K562 (cell line): Measurements from ENCODE around the gene HMGXB3.

Experiments
- HDAC6 ChIP-seq: IDR thresholded peaks from 2 replicates; pipeline ENCODE4 v1.6.1; 2012; ENCODE audit warnings: low read depth, mild to moderate bottlenecking, control low read depth, inconsistent platforms, low read length, moderate library complexity
- ZBTB8A ChIP-seq: fragments of 450-650 bp; IDR thresholded peaks from 2 replicates; pipeline ENCODE4 v1.6.1; 2018; ENCODE audit warnings: mild to moderate bottlenecking, moderate library complexity; ENCODE audit not compliant: partially characterized antibody
- ZNF398 ChIP-seq: fragments of 250-450 bp; sonication (Bioruptor Pico); IDR thresholded peaks from 2 replicates; pipeline ENCODE4 v1.8.0; 2021; ENCODE audit warnings: moderate library complexity, mild to moderate bottlenecking, inconsistent platforms

- TF ChIP-seq ZNF398 (CRISPR knock-in tag): no peak
- TF ChIP-seq ZBTB8A: no peak
- no peak for TF ChIP-seq HDAC6
Observed at GRCh38 chr5:149962601-149963300, 37.8 kb upstream of the HMGXB3 start.
